Liver (tissue), 9 donors: Measurements from ENCODE around the gene PKD1. TPM values are rescaled to one million over a fixed set of nuclear protein-coding genes. Genes with fewer than 3 reads are reported as not detected.

Experiments
- DNase-seq: peaks from one replicate; pipeline ENCODE4 v3.0.0-alpha.2; 2017; ENCODE audit warnings: low spot score
- H3K27ac ChIP-seq, 2 donors: one replicate each; pipeline ENCODE4 v1.7.0; 2013; ENCODE audit warnings: inconsistent platforms in 2 of 2, low read length in 2 of 2, control low read depth in 1 of 2, low read depth in 1 of 2, mild to moderate bottlenecking in 1 of 2
- H3K27me3 ChIP-seq, 4 donors: one replicate each; pipeline versions ENCODE4 v1.6.1 to v1.7.0; 2013; ENCODE audit warnings: low read length in 3 of 4, inconsistent platforms in 1 of 4, mild to moderate bottlenecking in 1 of 4, moderate library complexity in 1 of 4; ENCODE audit not compliant: control insufficient read depth in 4 of 4, insufficient read depth in 4 of 4
- H3K36me3 ChIP-seq, 4 donors: one replicate each; pipeline versions ENCODE4 v1.6.1 to v1.7.0; 2013; ENCODE audit warnings: low read length in 3 of 4, mild to moderate bottlenecking in 3 of 4, low read depth in 1 of 4, moderate library complexity in 1 of 4; ENCODE audit not compliant: control insufficient read depth in 4 of 4, insufficient read depth in 3 of 4
- H3K4me1 ChIP-seq, 4 donors: one replicate each; pipeline versions ENCODE4 v1.6.1 to v1.7.0; 2013; ENCODE audit warnings: low read length in 3 of 4, mild to moderate bottlenecking in 3 of 4, moderate library complexity in 1 of 4; ENCODE audit not compliant: control insufficient read depth in 4 of 4, insufficient read depth in 4 of 4
- H3K4me3 ChIP-seq, 3 donors: one replicate each; pipeline versions ENCODE4 v1.6.1 to v1.7.0; 2013; ENCODE audit warnings: low read length in 3 of 3, control low read depth in 1 of 3, low read depth in 1 of 3, mild to moderate bottlenecking in 1 of 3
- H3K9ac ChIP-seq, 2 donors: one replicate each; pipeline ENCODE4 v1.7.0; 2013; ENCODE audit warnings: low read length in 2 of 2, mild to moderate bottlenecking in 2 of 2, moderate library complexity in 2 of 2, control low read depth in 1 of 2, low read depth in 1 of 2
- H3K9me3 ChIP-seq, 4 donors: one replicate each; pipeline versions ENCODE4 v1.6.1 to v1.7.0; 2013; ENCODE audit warnings: low read length in 3 of 4; ENCODE audit not compliant: control insufficient read depth in 4 of 4
- ATF3 ChIP-seq: IDR thresholded peaks from 2 replicates; pipeline ENCODE4 v1.6.1; 2016; ENCODE audit warnings: antibody characterized with exemption
- CTCF ChIP-seq: fragments of 150-350 bp; IDR thresholded peaks from 2 replicates; pipeline ENCODE4 v1.5.1; 2017; ENCODE audit warnings: improper control_type of control experiment, low read depth, low read length; ENCODE audit not compliant: missing input control
- EGR1 ChIP-seq, 2 donors: IDR thresholded peaks; 2 replicates each; pipeline ENCODE4 v1.6.1; 2016 to 2018; ENCODE audit warnings: antibody characterized with exemption in 2 of 2, low read depth in 2 of 2
- FOXA1 ChIP-seq: IDR thresholded peaks from 2 replicates; pipeline ENCODE4 v1.6.1; 2016; ENCODE audit warnings: antibody characterized with exemption
- FOXA2 ChIP-seq: IDR thresholded peaks from 2 replicates; pipeline ENCODE4 v1.6.1; 2016; ENCODE audit warnings: antibody characterized with exemption
- GABPA ChIP-seq, 2 donors: IDR thresholded peaks in 1 of 2; conservative IDR thresholded peaks in 1 of 2; 2 replicates each; pipeline ENCODE4 v1.6.1; 2016; ENCODE audit warnings: antibody characterized with exemption in 2 of 2, mild to moderate bottlenecking in 1 of 2, moderate library complexity in 1 of 2
- HNF4A ChIP-seq, 2 donors: conservative IDR thresholded peaks; 2 replicates each; pipeline ENCODE4 v1.6.1; 2016; ENCODE audit warnings: antibody characterized with exemption in 2 of 2, mild to moderate bottlenecking in 2 of 2
- HNF4G ChIP-seq: IDR thresholded peaks from 2 replicates; pipeline ENCODE4 v1.6.1; 2016; ENCODE audit warnings: antibody characterized with exemption
- JUND ChIP-seq, 2 donors: IDR thresholded peaks; 2 replicates each; pipeline ENCODE4 v1.6.1; 2016; ENCODE audit warnings: antibody characterized with exemption in 2 of 2
- NR2F2 ChIP-seq: IDR thresholded peaks from 2 replicates; pipeline ENCODE4 v1.6.1; 2016; ENCODE audit warnings: antibody characterized with exemption
- RAD21 ChIP-seq, 2 donors: IDR thresholded peaks; 2 replicates each; pipeline ENCODE4 v1.6.1; 2016; ENCODE audit warnings: antibody characterized with exemption in 2 of 2, mild to moderate bottlenecking in 2 of 2
- RXRA ChIP-seq, 2 donors: IDR thresholded peaks; 2 replicates each; pipeline ENCODE4 v1.6.1; 2017 to 2018; ENCODE audit warnings: antibody characterized with exemption in 2 of 2, mild to moderate bottlenecking in 1 of 2
- SP1 ChIP-seq: IDR thresholded peaks from 2 replicates; pipeline ENCODE4 v1.6.1; 2018; ENCODE audit warnings: antibody characterized with exemption, mild to moderate bottlenecking
- TAF1 ChIP-seq: conservative IDR thresholded peaks from 2 replicates; pipeline ENCODE4 v1.6.1; 2016; ENCODE audit warnings: antibody characterized with exemption, mild to moderate bottlenecking
- YY1 ChIP-seq: IDR thresholded peaks from 2 replicates; pipeline ENCODE4 v1.6.1; 2016; ENCODE audit warnings: antibody characterized with exemption, mild to moderate bottlenecking
- WGBS: extraction: QIAGEN DNeasy Blood & Tissue Kit; methylation state at CpG from one replicate; pipeline ENCODE4 v1.1.7; 2013; 5-methylcytosine and 5-hydroxymethylcytosine counted together
- polyA plus RNA-seq, 2 donors: library from polyadenylated mRNA; stranded (reverse) in 1 of 2; unstranded in 1 of 2; fragments of 200-250 nt in 1 of 2; fragments of >200 nt in 1 of 2; fragmentation: Nextera tagmentation in 1 of 2; extraction: Ambion mirVana in 1 of 2; gene quantifications; one replicate each; pipeline versions ENCODE4 v1.2.1 to v1.2.3, GENCODE V29; 2013 to 2015
- total RNA-seq, 2 donors: library from RNA; depleted of rRNA; stranded (reverse); fragments of >200 nt; gene quantifications; one replicate each; pipeline ENCODE4 v1.2.3, GENCODE V29; 2014
- TF ChIP-seq, protein P1 (sequence below): IDR thresholded peaks from 2 replicates; pipeline ENCODE4 v1.6.1; 2016; ENCODE audit warnings: antibody characterized with exemption
- TF ChIP-seq, protein P2 (sequence below): IDR thresholded peaks from 2 replicates; pipeline ENCODE4 v1.6.1; 2016; ENCODE audit warnings: antibody characterized with exemption
- TF ChIP-seq, protein P3 (sequence below): IDR thresholded peaks from 2 replicates; pipeline ENCODE4 v1.6.1; 2016; ENCODE audit warnings: antibody characterized with exemption, mild to moderate bottlenecking
- donor health status: healthy.
- donor health status: healthy.
- donor health status: healthy.
- donor health status: healthy.
- donor health status: healthy.

The PKD1 gene
- total and polyA plus RNA-seq, 4 donors: 8.0 to 58.4 (median 25.6) TPM

DNA sequence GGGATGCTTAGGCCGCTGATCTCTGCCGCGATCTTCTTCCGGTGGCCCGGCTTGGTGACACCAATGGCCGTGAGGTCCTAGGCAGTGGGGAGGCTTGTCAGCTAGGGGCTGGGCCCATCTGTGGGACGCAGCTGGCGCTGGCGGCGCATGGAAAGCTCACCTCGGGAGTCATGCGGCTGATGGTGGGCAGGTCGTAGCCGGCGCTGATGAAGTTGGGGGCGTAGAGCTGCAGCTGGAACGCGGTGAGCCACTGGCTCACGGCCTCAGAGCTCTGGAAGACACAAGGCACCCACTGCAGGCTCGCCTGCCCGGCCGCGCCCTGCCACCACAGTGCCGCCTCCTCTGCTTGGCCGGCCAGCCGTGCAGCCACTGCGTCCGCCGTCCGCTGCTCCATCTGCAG, 48.0 kb upstream of the PKD1 start:
- WGBS: 94% methylated on average over 30 of the region's 30 CpGs
- no peak overlapping the region for H3K27ac ChIP-seq
- TF ChIP-seq GABPA (IDR thresholded peaks at IDR 0.05 in 1 of 2, conservative IDR thresholded peaks at IDR 0.05 in 1 of 2) (no peak), YY1 (no peak), RXRA (IDR thresholded peaks at IDR 0.05) (no peak), RAD21 (IDR thresholded peaks at IDR 0.05) (no peak), NR2F2 (no peak), HNF4G (no peak), ATF3 (no peak), EGR1 (IDR thresholded peaks at IDR 0.05; ENCODE audit: low read depth in 2 of 2) (no peak), FOXA1 (no peak), FOXA2 (no peak), SP1 (no peak), CTCF (no peak), TAF1 (no peak), JUND (IDR thresholded peaks at IDR 0.05) (no peak), HNF4A (conservative IDR thresholded peaks at IDR 0.05) (no peak)
- TF ChIP-seq, protein P1, sequence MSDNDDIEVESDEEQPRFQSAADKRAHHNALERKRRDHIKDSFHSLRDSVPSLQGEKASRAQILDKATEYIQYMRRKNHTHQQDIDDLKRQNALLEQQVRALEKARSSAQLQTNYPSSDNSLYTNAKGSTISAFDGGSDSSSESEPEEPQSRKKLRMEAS: no peak
- TF ChIP-seq, protein P2, sequence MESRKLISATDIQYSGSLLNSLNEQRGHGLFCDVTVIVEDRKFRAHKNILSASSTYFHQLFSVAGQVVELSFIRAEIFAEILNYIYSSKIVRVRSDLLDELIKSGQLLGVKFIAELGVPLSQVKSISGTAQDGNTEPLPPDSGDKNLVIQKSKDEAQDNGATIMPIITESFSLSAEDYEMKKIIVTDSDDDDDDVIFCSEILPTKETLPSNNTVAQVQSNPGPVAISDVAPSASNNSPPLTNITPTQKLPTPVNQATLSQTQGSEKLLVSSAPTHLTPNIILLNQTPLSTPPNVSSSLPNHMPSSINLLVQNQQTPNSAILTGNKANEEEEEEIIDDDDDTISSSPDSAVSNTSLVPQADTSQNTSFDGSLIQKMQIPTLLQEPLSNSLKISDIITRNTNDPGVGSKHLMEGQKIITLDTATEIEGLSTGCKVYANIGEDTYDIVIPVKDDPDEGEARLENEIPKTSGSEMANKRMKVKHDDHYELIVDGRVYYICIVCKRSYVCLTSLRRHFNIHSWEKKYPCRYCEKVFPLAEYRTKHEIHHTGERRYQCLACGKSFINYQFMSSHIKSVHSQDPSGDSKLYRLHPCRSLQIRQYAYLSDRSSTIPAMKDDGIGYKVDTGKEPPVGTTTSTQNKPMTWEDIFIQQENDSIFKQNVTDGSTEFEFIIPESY: no peak
- TF ChIP-seq, protein P3, sequence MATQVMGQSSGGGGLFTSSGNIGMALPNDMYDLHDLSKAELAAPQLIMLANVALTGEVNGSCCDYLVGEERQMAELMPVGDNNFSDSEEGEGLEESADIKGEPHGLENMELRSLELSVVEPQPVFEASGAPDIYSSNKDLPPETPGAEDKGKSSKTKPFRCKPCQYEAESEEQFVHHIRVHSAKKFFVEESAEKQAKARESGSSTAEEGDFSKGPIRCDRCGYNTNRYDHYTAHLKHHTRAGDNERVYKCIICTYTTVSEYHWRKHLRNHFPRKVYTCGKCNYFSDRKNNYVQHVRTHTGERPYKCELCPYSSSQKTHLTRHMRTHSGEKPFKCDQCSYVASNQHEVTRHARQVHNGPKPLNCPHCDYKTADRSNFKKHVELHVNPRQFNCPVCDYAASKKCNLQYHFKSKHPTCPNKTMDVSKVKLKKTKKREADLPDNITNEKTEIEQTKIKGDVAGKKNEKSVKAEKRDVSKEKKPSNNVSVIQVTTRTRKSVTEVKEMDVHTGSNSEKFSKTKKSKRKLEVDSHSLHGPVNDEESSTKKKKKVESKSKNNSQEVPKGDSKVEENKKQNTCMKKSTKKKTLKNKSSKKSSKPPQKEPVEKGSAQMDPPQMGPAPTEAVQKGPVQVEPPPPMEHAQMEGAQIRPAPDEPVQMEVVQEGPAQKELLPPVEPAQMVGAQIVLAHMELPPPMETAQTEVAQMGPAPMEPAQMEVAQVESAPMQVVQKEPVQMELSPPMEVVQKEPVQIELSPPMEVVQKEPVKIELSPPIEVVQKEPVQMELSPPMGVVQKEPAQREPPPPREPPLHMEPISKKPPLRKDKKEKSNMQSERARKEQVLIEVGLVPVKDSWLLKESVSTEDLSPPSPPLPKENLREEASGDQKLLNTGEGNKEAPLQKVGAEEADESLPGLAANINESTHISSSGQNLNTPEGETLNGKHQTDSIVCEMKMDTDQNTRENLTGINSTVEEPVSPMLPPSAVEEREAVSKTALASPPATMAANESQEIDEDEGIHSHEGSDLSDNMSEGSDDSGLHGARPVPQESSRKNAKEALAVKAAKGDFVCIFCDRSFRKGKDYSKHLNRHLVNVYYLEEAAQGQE: no peak

DNA sequence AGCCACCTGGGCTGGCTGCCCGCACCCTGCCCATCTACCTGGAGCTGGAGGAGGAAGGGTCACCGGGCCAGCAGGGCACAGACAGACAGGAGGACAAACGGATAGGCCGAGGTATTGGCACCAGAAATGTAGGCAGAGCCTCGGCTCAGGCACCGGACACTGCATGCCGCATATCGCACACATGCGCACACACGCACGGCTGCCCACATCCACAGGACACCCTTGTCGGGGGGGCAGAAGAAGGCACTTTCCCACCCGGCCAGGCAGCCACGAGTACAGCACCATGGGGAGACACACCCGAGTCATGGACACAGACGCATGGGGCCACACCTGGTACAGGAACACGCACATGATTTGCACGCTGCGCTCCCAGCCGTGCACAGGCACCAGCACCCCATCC, 46.3 kb upstream of the PKD1 start:
- no peak for DNase-seq
- H3K27me3 ChIP-seq: no peaks in the 10 kb centered on the region
- no peak overlapping the region for H3K9ac ChIP-seq
- 93% methylated on average over 20 of the region's 20 CpGs for WGBS
- no peak for TF ChIP-seq HNF4G
- no peak for TF ChIP-seq ATF3
- no peak for TF ChIP-seq FOXA1
- no peak for TF ChIP-seq SP1
- TF ChIP-seq HNF4A (conservative IDR thresholded peaks at IDR 0.05): no peak
- TF ChIP-seq GABPA (IDR thresholded peaks at IDR 0.05 in 1 of 2, conservative IDR thresholded peaks at IDR 0.05 in 1 of 2): no peak
- no peak for TF ChIP-seq NR2F2
- TF ChIP-seq RXRA (IDR thresholded peaks at IDR 0.05): no peak
- TF ChIP-seq, protein P2: no peak
- TF ChIP-seq EGR1 (IDR thresholded peaks at IDR 0.05; ENCODE audit: low read depth in 2 of 2): no peak
- TF ChIP-seq, protein P3: no peak
- no peak overlapping the region for H3K4me3 ChIP-seq
- no peaks in the 10 kb centered on the region for H3K4me1 ChIP-seq
- H3K9me3 ChIP-seq: no peaks in the 10 kb centered on the region
- H3K27ac ChIP-seq: no peak overlapping the region
- peaks cover 0 to 7% (median 3%) of the 10 kb centered on the region in 4 donors for H3K36me3 ChIP-seq

More for the DNA sequence above, 48.0 kb upstream of the PKD1 start:
- Histone ChIP-seq H3K36me3 (no peaks in the 10 kb centered on the region), H3K27me3 (no peaks in the 10 kb centered on the region), H3K9ac (no peak overlapping the region), H3K9me3 (no peaks in the 10 kb centered on the region), H3K4me1 (no peaks in the 10 kb centered on the region), H3K4me3 (no peak overlapping the region)
- no peak for DNase-seq
